Caki2 (cell line): ENCODE data around the gene RABAC1. TPM values are rescaled to one million over a fixed set of nuclear protein-coding genes. Genes with fewer than 3 reads are reported as not detected.
A peak's percentile ranks its signal among the peaks of the same experiment; 100 is the strongest.

Source experiments
- DNase-seq: peaks from one replicate; pipeline ENCODE4 v3.0.0-alpha.2; 2015; ENCODE audit warnings: low read depth
- in situ Hi-C: cut with HindIII; loops from 2 replicates; pipeline ENCODE4 v1.10.0; 2016; ENCODE audit warnings: low sequenced_read_pairs, low pct_unique_long_range_greater_than_20kb, mixed read lengths
- total RNA-seq: library from RNA; depleted of rRNA; stranded (reverse); fragments of >200 nt; shearing (Covaris generic); gene quantifications from 2 replicates; pipeline ENCODE4 v1.2.3, GENCODE V29; 2014; ENCODE audit warnings: low replicate concordance; rRNA removed

The RABAC1 gene, protein sequence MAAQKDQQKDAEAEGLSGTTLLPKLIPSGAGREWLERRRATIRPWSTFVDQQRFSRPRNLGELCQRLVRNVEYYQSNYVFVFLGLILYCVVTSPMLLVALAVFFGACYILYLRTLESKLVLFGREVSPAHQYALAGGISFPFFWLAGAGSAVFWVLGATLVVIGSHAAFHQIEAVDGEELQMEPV
- total RNA-seq = 287 and 288 TPM in 2 replicates

DNA sequence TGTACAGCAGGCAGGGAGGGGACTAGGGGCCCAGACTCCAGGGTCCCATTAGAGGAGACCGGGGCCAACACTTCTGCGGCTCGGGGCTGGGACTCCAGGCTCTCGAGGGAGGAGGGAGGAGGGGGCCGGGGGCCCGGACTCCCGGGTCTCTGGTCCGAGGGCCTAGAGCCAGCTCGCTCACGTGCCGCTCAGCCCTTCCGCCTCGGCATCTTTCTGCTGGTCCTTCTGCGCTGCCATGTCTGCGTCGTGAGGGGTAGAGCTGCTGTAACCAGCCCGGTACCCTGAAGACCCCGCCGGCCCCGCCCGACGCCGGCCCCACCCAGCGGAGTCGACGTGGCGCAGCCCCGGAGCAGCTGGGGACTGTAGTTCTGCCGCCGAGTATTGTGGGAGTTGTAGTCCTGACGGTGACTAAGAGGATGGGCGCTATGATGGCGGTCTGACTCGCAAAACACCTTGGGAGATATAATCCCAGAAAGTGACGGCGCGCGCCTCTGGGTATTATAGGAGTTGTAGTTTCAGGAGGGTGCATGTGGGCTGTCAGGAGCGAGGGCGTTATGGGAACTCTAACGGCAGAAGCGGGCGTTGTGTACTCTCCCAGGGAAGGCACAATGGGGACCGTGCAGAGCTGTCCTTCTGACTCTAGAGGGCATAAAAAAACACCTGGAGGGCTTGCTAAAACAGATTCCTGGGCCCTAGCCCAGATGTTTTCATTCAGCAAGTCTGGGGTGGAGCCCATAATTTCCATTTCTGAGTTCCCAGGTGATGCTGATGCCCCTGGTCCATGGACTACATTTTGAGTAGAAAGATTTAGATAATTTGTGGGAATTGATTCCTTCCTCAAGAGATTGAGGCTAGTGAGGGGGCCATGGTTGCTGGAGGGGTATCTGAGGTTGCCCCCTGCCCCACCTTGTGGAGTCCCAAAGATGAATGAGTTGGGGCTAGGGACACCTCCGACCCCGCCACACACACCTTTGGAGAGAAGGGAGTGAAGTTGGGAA is at the start of gene RABAC1:
RABAC1 (minus strand) TSS at position 266 of the 998 bp plus-strand sequence; CDS start at position 237, 29 bp downstream.
- DNase-seq = peak; percentile 93
- in situ Hi-C loops = no loop called here

DNA sequence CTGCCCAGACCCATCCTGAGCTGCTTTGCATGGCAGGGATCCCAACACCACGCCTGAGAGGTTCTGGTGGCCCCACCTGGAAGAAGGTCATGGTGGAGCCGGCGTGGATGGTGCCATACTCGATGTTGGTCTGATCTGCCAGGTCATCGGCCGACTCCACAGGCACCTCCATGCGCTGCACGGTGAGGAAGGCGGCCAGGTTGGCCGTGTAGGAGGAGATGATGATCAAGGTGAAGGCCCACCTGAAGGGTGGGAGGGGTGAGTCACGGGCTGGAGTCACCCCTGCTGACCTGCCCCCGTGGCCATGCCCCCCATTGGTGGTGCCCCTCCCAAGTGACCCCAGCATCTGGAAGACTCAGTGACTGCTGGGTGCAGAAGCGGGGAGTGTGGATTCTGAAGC is 47.4 kb upstream of the RABAC1 start:
- DNase-seq = no peak
- in situ Hi-C loops = no loop called here

DNA sequence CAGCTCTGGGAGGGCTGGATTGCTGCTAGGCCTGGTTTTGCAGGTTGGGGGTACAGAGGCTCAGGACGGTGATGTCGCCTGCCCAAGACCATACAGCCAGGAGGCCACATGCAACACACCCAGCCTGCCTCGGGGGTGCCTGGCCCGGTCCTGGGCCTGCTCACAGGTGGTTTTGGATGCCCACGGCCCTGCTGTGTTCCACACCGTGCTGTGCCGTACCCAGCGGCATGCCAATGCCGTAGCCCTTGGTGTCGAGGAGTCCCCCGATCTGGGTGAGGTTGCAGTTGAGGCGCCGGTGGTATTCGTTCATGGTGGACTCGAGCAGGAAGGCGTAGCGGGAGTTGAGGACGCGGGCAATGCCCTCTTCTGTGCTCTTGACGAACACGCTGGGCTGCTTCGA is 46.4 kb upstream of the RABAC1 start:
- in situ Hi-C loops = no loop called here
- no peak for DNase-seq

DNA sequence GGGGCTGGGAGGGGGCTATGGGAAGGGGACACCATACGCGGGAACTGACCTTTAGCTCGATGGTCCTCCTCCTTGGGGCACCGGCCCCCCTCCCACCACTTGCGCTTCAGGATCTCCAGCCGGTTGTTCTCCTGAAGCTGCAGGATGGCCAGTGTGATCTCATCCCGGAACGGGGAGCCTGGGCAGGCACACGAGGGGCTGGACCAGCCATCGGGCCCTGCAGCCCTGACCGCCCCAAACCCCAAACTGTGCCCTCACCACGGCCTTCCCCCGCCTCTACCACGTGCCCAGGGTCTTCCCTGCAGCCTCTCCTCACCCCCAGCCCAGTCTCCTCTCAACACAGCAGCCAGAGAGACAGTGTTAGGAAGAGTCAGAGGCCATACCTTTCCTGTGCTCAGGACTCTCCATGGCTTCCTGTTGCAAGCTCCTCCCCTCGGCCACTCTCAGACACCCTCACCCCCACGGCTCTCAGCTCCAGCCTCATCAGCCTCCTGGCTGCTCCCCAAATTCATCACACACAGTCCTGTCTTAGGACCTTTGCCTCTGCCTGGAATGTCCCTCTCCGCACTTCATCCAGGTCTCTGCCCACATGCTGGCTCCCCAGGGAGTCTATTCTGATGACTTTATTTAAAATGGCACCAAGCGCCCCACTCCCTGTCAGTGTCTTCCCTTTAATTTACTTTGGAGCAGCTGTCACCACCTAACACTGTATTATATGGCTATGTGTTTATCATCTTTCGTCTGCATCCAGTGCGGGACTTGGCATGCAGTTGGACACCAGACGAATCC is 44.6 kb upstream of the RABAC1 start:
- in situ Hi-C loops = no loop called here
- no peak for DNase-seq

DNA sequence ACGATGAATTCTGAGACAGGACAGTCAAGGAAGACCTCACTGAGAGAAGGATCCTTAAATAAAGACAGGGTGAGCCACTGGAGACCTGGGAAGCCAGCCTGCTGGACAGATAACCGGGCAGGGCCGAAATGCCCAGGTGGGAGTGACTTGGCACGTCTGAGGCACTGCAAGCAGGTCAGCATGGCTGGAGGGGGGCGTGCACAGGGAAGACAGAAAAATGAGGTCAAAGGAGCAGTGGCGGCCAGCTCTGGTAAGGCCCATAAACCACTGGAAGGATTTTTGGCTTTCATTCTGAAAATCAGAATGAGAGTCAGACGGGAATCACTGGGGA is 40.7 kb upstream of the RABAC1 start:
- in situ Hi-C loops = no loop called here
- DNase-seq = no peak

DNA sequence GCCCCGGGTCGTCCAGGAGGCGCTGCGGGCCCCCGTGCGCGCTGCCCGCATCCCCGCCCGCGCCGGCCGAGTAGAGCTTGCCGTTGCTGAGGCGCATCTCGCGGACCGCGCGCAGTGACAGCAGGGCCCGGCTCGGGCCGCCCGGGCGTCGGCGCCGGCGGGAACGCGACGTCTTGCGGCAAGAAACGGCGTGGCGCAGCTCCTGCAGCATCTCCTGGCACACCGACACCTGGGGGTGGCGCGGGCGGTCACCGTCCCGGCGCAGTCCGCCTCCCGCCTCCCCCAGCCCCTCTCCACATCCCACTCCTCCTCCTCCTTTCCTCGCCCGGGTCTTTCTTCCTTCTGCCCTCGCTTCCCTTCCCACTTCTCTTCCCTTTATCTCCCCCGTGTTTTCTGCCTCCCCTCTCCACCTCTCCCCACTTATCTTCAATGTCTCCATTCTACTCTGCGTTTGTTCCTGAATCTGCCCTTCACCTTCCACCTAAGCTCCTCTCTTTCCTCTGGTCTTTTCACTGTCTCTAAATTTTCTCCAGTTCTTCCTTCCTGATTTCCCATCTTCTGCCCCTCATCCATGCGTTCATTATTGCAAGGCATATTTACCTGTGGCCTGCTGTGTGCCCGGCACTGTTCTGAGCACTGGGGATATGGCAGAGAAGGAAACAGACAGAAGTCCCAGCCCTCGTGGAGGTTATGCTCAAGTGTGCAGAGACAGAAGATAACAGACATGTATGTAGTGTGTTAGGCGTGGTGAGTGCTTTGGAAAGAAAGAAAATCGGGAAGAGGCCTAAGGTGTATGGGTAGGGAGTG is 40.2 kb upstream of the RABAC1 start:
- no peak for DNase-seq
- in situ Hi-C loops = no loop called here

DNA sequence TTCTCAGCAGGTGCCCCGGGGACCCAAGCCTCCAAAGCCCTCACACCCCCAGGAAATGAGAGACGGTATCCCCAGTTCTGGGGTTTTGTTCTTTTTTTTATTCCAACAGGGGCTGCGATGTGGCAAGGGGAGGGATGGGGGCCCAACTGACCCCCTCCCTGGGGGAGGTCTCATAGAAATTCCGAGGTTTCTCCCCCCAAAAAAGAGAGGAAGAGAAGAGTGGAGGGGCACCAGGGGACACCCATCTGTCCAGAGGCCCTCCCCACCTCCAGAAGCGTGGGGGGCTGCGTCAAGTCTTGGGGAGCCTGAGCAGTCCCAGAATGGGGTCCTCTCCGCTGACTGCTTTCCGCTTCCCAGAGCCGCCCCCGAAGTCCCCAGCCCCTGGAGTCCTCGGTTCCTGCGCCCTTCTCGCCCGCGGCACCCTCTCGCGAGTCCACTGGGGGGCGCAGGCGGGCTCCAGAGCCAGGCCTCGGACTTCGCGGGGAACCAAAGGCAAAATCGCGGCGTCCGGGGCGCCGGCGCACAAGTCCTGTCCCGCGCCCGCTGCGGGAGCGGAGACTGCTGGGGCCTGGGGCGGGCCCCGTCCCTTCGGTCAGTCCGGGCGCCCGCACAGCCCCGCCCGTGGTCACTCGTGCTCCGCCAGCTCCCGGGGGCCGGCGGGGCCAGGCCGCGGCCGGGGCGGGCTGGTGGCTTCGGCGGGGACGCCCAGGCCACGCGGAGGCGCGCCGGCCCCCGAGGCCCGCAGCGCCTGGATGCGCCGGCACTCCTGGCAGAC is 39.3 kb upstream of the RABAC1 start:
- in situ Hi-C loops = no loop called here
- peak; percentile 47 for DNase-seq

DNA sequence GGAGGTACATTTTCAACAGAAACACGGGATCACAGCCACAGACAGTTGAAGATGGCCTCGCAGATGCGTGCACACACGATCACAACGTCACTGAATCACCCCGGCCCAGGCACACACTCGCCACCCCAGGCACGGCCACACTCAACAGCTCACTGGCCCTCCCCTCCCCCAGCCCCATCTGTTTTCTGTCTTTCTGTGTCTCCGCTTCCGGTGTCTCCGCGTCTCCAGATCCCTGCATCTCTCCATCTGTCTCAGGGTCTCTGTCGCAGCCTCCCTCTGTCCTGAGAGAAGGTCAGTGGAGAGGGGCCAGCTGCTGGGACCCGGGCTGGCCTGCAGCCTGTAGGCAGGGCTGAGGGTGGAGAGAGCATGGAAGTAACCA is 38.7 kb upstream of the RABAC1 start:
- no peak for DNase-seq
- in situ Hi-C loops = no loop called here

DNA sequence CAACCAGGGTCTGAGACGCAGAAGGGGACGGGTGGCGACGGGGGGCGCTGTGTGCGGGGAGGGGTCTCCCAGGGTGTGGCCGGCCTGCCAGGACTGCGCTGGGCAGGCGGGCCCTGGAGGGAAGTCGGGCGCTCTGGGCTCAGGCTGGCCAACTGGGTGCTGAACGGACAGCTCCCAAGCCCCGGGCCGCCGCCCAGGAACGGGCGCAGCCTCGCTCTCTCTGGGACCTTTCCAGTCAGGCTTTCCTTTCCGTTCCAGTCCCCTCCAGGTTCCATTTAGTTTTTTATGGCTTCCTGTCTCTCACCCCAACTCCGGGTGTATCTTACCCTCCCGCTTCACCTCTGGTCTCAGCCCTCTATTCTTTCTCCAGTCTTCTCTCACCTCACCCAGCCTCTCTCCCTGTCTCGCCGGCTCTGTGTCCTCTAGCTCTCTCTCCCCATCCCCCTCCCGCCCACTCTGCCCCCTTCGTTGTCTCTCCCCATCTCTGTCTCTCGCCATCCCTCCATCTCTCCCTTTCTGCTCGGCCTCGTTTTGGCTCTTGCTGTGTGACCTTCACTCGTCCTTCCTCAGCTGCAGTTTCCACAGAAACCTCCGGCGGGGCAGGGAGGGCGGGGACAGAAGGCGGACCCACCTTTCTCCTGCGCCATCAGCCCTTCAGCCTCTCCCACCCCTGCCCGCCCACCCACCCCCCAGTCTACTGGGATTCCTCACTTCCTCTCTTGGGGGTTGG is 38.2 kb upstream of the RABAC1 start:
- DNase-seq = peak; percentile 56
- in situ Hi-C loops = no loop called here

DNA sequence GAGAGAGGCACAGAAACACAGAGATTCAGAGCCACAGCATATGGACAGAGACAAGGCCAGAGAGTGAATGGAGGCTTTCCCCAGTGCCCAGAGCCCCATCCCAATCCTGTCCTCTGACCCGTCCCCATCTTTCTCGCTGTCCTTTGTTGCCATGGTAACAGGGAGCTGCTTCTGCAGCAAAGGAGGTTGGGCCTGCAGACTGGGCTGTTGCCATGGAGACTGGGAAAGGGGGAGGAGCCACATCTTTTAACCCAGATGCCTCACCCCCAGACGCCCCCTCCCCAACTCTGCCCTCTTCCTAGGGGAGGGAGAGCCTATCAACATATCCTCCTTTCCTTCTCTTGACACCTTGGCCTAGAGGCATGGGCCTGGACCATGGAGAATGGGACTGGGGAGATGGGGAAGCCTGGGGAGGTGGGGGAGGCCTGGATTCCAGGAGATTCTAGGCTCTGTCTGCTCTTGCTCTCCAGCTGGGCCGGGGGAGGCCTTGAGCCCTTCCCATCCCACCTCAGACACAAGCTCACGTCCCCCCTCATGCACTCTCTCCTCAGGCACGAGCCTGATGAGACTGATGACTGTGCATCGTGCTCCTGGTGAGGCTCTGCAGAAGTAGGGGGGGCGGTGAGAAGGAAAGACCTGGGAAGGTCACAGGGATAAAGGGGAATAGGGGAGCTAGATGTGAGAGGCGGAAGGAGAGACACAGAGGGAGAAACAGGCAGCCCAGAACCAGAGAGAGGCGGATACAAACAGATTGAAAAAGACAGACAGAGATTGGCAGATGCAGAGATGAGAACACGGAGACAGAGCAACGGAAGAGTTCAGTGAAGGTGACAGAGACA is 37.1 kb upstream of the RABAC1 start:
- no peak for DNase-seq
- in situ Hi-C loops = no loop called here

DNA sequence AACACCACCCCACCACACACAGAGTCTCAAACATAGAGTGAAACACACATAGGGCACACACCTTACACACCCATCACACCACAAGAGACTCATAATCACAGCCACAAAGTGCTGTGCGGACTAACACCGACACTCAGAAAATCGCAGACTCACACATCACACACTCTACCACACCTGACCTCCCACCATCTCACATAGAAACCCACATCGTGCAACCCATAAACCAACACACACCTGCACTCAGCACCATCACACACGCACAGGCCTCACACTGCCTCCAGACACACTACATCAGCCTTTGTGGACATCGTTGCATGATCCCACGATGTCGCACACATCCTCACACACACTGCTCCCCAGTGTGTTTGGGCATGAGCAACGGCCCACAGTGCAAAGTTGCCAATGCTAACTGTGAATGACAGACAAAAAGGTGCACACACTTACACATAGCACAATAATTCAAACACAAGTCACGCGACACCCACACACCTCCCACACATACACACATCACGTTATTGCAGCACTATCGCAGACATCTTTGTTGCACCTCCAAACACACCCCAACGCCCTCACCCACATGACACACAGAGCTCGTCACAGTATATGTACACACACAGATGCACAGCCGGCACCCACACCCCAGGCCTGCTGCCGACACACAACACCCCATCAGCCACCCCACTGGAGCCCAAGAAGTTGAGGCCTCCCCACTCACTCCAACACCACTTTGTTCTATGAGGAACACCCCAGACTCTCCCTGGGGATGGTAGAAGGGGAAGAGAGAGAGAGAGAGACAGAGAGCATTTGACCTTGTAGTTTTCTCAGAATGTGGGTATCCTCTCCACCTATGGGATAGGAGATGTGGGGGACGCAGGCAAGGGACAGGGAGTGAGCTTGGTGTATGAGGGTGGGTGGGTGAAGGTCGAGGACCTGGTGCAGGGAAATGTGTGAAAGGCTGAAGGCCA is 36.2 kb upstream of the RABAC1 start:
- in situ Hi-C loops = no loop called here

DNA sequence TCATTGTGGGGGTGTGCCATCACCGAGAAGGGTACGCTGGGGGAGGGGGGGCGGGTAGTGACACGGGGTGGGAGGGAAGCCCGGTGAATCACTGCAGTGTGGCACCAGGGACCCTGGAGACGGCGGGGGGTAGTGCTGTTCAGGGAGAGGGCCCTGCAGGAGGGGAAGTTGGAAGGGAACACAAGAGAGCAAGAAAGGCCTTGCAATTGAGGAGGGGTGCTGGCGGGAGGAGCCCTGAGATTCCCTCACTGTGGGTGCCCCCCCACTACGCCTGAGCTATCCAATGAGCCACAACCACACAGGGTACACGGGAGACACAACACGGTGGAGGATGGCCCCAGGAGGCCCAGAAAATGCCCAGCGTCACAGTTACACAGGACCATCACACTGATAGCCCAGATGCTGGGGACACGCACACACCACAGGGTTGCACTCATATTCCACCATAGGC is 35.4 kb upstream of the RABAC1 start:
- no peak for DNase-seq
- in situ Hi-C loops = no loop called here

More for the DNA sequence above, 36.2 kb upstream of the RABAC1 start:
- DNase-seq = no peak

DNA sequence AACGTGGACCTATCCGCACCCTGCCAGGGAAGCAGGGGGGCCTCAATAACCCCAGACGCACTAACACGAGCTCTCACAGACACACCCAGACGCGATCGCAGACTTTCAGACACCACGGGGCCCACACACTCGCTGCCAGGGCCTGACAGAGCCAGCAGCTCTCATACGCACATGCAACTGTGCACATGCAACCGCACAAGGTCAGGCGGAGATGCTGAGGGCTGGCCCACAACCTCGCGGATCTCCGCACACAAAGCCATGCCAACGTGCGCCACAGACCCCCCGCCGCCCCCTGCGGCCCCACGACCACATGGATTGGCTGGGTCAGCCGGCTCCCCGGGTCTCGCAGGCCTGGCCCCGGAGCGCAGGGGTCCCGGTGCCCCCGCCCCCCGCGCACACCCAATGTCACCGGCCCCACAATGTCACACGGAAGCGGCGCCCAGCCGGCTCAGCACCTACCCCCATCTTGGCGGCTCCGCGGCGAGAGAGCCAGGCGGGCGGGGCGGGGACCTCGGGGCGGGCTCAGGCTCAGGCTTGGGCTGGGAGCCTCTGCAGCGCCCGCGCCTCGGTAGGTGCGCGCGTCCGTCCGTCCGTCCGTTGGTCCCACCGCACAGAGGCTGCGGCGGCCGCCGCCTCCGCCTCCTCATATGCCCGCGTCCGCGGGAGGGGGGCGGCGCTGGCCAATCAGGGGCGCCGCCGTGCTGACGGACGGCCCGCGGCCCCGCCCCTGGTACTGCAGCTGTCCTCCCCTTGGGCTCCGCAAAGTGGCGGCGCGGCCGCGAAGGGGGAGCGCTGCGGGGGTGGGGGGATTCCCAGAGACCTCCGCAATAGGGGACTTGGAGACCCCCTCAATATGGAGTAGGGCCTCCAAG is 34.7 kb upstream of the RABAC1 start, which contains the start of gene ATP1A3:
ATP1A3 (minus strand) TSS at position 619 of the 872 bp plus-strand sequence; CDS start at position 465, 154 bp downstream.
- DNase-seq = peak; percentile 87
- in situ Hi-C loops = no loop called here
